Trophoblast cell (in vitro differentiated cells and primary cell): ENCODE measurements around the gene NCOA3.

Experiments
- DNase-seq, 2 donors: peaks; one replicate each; pipeline ENCODE4 v3.0.0-alpha.2; 2016
- H2AFZ ChIP-seq: 2 replicates; pipeline ENCODE4 v1.6.1; 2013; ENCODE audit warnings: low read length, moderate library complexity, mild to moderate bottlenecking; ENCODE audit not compliant: insufficient read depth, poor library complexity
- H2AK5ac ChIP-seq: 2 replicates; pipeline ENCODE4 v1.6.1; 2013; ENCODE audit warnings: mild to moderate bottlenecking, low read length
- H2BK120ac ChIP-seq: 2 replicates; pipeline ENCODE4 v1.6.1; 2013; ENCODE audit warnings: low read length, mild to moderate bottlenecking, moderate library complexity; ENCODE audit not compliant: insufficient read depth, poor library complexity
- H2BK12ac ChIP-seq: 2 replicates; pipeline ENCODE4 v1.6.1; 2013; ENCODE audit warnings: mild to moderate bottlenecking, low read length, moderate library complexity
- H2BK5ac ChIP-seq: 2 replicates; pipeline ENCODE4 v1.6.1; 2013; ENCODE audit warnings: low read length, low read depth, moderate library complexity, mild to moderate bottlenecking; ENCODE audit not compliant: poor library complexity
- H3K14ac ChIP-seq: 2 replicates; pipeline ENCODE4 v1.6.1; 2013; ENCODE audit warnings: mild to moderate bottlenecking, low read length
- H3K18ac ChIP-seq: 2 replicates; pipeline ENCODE4 v1.6.1; 2013; ENCODE audit warnings: mild to moderate bottlenecking, low read length
- H3K23ac ChIP-seq: 2 replicates; pipeline ENCODE4 v1.6.1; 2013; ENCODE audit warnings: low read length
- H3K27ac ChIP-seq: 2 replicates; pipeline ENCODE4 v1.5.1; 2013; ENCODE audit warnings: low read depth, mild to moderate bottlenecking, inconsistent platforms, low read length, moderate library complexity
- H3K27me3 ChIP-seq: 2 replicates; pipeline ENCODE4 v1.6.1; 2013; ENCODE audit warnings: inconsistent platforms, mild to moderate bottlenecking, low read length, moderate library complexity; ENCODE audit not compliant: insufficient read depth
- H3K36me3 ChIP-seq, 2 experiments: 1 replicate in 1 of 2; 2 replicates in 1 of 2; pipeline ENCODE4 v1.6.1; 2013; ENCODE audit warnings: low read length in 2 of 2, mild to moderate bottlenecking in 2 of 2, moderate library complexity in 1 of 2; ENCODE audit not compliant: insufficient read depth in 2 of 2, control insufficient read depth in 1 of 2
- H3K4ac ChIP-seq: 2 replicates; pipeline ENCODE4 v1.6.1; 2013; ENCODE audit warnings: low read depth, mild to moderate bottlenecking, low read length, moderate library complexity
- H3K4me1 ChIP-seq, 2 experiments: 1 replicate in 1 of 2; 2 replicates in 1 of 2; pipeline ENCODE4 v1.6.1; 2013; ENCODE audit warnings: low read length in 2 of 2, mild to moderate bottlenecking in 2 of 2, moderate library complexity in 1 of 2; ENCODE audit not compliant: insufficient read depth in 2 of 2, control insufficient read depth in 1 of 2
- H3K4me2 ChIP-seq: 2 replicates; pipeline ENCODE4 v1.6.1; 2013; ENCODE audit warnings: inconsistent platforms, mild to moderate bottlenecking, low read length, moderate library complexity
- H3K4me3 ChIP-seq: 2 replicates; pipeline ENCODE4 v1.5.1; 2013; ENCODE audit warnings: mild to moderate bottlenecking, low read depth, low read length, inconsistent platforms
- H3K79me1 ChIP-seq: one replicate; pipeline ENCODE4 v1.6.1; 2013; ENCODE audit warnings: low read length
- H3K79me2 ChIP-seq: 2 replicates; pipeline ENCODE4 v1.6.1; 2013; ENCODE audit warnings: low read length, mild to moderate bottlenecking; ENCODE audit not compliant: control insufficient read depth, insufficient read depth, poor library complexity
- H3K9ac ChIP-seq: 2 replicates; pipeline ENCODE4 v1.6.1; 2013; ENCODE audit warnings: mild to moderate bottlenecking, low read length
- H3K9me3 ChIP-seq: 2 replicates; pipeline ENCODE4 v1.6.1; 2013; ENCODE audit warnings: low read depth, mild to moderate bottlenecking, control low read depth, inconsistent platforms, low read length; ENCODE audit not compliant: insufficient read depth
- H4K12ac ChIP-seq: 2 replicates; pipeline ENCODE4 v1.6.1; 2013; ENCODE audit warnings: low read depth, mild to moderate bottlenecking, low read length, moderate library complexity
- H4K8ac ChIP-seq: 2 replicates; pipeline ENCODE4 v1.6.1; 2013; ENCODE audit warnings: low read depth, mild to moderate bottlenecking, low read length, moderate library complexity
- H4K91ac ChIP-seq: one replicate; pipeline ENCODE4 v1.6.1; 2013; ENCODE audit warnings: low read depth, mild to moderate bottlenecking, low read length, moderate library complexity
- WGBS: extraction: QIAGEN DNeasy Blood & Tissue Kit; methylation state at CpG from one replicate; pipeline ENCODE4 v1.1.7; 2013; ENCODE audit warnings: missing lambda C conversion rate; ENCODE audit not compliant: insufficient read length, insufficient coverage; ENCODE audit errors: extremely low coverage; 5-methylcytosine and 5-hydroxymethylcytosine counted together

Gene NCOA3

GRCh38 chr20:47531458-47531857 is 29.8 kb downstream of the NCOA3 start:
- Histone ChIP-seq H3K79me2 (peaks cover 10% of the 10 kb centered on the region), H2BK5ac (no peak overlapping the region), H3K79me1 (no peaks in the 10 kb centered on the region), H3K27me3 (no peaks in the 10 kb centered on the region), H2AFZ (no peak overlapping the region), H3K9me3 (no peaks in the 10 kb centered on the region), H3K4ac (peak overlapping the region; percentile 47), H3K9ac (no peak overlapping the region), H2AK5ac (no peak overlapping the region), H3K27ac (no peak overlapping the region), H3K4me3 (no peak overlapping the region), H3K18ac (no peak overlapping the region), H2BK120ac (no peak overlapping the region), H3K4me1 (no peaks in the 10 kb centered on the region), H4K12ac (no peak overlapping the region), H2BK12ac (no peak overlapping the region), H3K14ac (no peak overlapping the region), H4K8ac (no peak overlapping the region), H3K4me2 (no peak overlapping the region), H3K23ac (no peak overlapping the region), H3K36me3 (peaks cover 4 to 8% of the 10 kb centered on the region in 2 experiments), H4K91ac (no peak overlapping the region)
- WGBS: no CpG with 5 or more reads among the region's 1 CpG
- DNase-seq: no peak

GRCh38 chr20:47532002-47532401 is 30.3 kb downstream of the NCOA3 start:
- Histone ChIP-seq H3K4me2 (no peak overlapping the region), H3K4ac (no peak overlapping the region), H3K27me3 (no peaks in the 10 kb centered on the region), H2BK12ac (no peak overlapping the region), H3K4me1 (no peaks in the 10 kb centered on the region), H2BK120ac (no peak overlapping the region), H4K8ac (no peak overlapping the region), H3K79me2 (peaks cover 10% of the 10 kb centered on the region), H3K36me3 (peaks cover 4 to 8% of the 10 kb centered on the region in 2 experiments), H3K18ac (no peak overlapping the region), H3K79me1 (no peaks in the 10 kb centered on the region), H3K9me3 (no peaks in the 10 kb centered on the region), H3K4me3 (no peak overlapping the region), H3K23ac (no peak overlapping the region), H3K14ac (no peak overlapping the region), H4K12ac (no peak overlapping the region), H3K9ac (no peak overlapping the region), H2AFZ (no peak overlapping the region), H3K27ac (no peak overlapping the region), H2BK5ac (no peak overlapping the region), H2AK5ac (no peak overlapping the region), H4K91ac (no peak overlapping the region)
- WGBS: no CpG with 5 or more reads among the region's 3 CpGs
- no peak for DNase-seq

DNA sequence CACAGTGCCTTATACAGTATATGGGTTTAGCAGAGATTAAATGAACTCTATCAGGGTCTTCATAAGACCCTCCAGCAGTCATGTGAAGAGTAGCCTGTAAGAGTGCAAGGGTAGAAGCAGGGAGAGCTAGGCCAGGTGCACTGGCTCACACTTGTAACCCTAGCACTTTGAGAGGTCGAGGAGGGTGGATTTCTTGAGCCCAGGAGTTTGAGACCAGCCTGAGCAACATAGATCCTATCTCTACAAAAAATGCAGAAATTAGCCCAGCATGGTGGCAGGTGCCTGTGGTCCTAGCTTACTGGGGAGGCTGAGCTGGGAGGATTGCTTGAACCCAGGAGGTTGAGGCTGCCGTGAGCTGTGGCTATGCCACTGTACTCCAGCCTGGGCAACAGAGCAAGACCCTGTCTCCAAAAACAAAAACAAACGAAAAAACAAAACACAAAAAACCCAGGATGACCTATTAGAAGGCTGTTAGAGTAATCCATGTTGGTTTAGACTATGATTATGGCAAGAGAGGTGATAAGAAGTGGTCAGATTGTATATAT is 31.9 kb downstream of the NCOA3 start:
- H4K8ac ChIP-seq: no peak overlapping the region
- no peak overlapping the region for H3K27ac ChIP-seq
- no peak overlapping the region for H3K4me2 ChIP-seq
- no peaks in the 10 kb centered on the region for H3K79me1 ChIP-seq
- H3K23ac ChIP-seq: no peak overlapping the region
- no peak overlapping the region for H2AK5ac ChIP-seq
- no peak overlapping the region for H2BK12ac ChIP-seq
- no peak overlapping the region for H3K4ac ChIP-seq
- peaks cover 4 to 8% of the 10 kb centered on the region in 2 experiments for H3K36me3 ChIP-seq
- no peak for DNase-seq
- WGBS: no CpG with 5 or more reads among the region's 3 CpGs
- no peak overlapping the region for H3K4me3 ChIP-seq
- H3K9me3 ChIP-seq: no peaks in the 10 kb centered on the region
- peaks cover 10% of the 10 kb centered on the region for H3K79me2 ChIP-seq
- no peak overlapping the region for H3K9ac ChIP-seq
- H2AFZ ChIP-seq: no peak overlapping the region
- no peaks in the 10 kb centered on the region for H3K27me3 ChIP-seq
- no peak overlapping the region for H4K12ac ChIP-seq
- H4K91ac ChIP-seq: no peak overlapping the region
- H3K4me1 ChIP-seq: no peaks in the 10 kb centered on the region
- peak overlapping the region; percentile 78 for H3K18ac ChIP-seq
- no peak overlapping the region for H3K14ac ChIP-seq
- no peak overlapping the region for H2BK5ac ChIP-seq
- no peak overlapping the region for H2BK120ac ChIP-seq

GRCh38 chr20:47534405-47534804 is 32.7 kb downstream of the NCOA3 start:
- H2BK12ac ChIP-seq: no peak overlapping the region
- WGBS: no CpG with 5 or more reads among the region's 5 CpGs

More at GRCh38 chr20:47534405-47534804, 32.7 kb downstream of the NCOA3 start:
- no peak overlapping the region for H4K8ac ChIP-seq
- H3K18ac ChIP-seq: peak overlapping the region; percentile 40
- H4K91ac ChIP-seq: no peak overlapping the region
- H3K27me3 ChIP-seq: no peaks in the 10 kb centered on the region
- no peak overlapping the region for H2AK5ac ChIP-seq
- no peak overlapping the region for H2BK120ac ChIP-seq
- H3K23ac ChIP-seq: no peak overlapping the region
- H4K12ac ChIP-seq: no peak overlapping the region
- no peak overlapping the region for H3K27ac ChIP-seq
- H3K4ac ChIP-seq: peak overlapping the region; percentile 73
- H3K4me1 ChIP-seq: no peaks in the 10 kb centered on the region
- no peak overlapping the region for H2AFZ ChIP-seq
- H3K4me2 ChIP-seq: no peak overlapping the region
- no peak overlapping the region for H3K4me3 ChIP-seq
- no peak for DNase-seq
- H3K14ac ChIP-seq: no peak overlapping the region
- no peaks in the 10 kb centered on the region for H3K9me3 ChIP-seq
- H3K79me2 ChIP-seq: peaks cover 12% of the 10 kb centered on the region
- peaks cover 4 to 8% of the 10 kb centered on the region in 2 experiments for H3K36me3 ChIP-seq
- no peaks in the 10 kb centered on the region for H3K79me1 ChIP-seq
- H3K9ac ChIP-seq: no peak overlapping the region
- H2BK5ac ChIP-seq: no peak overlapping the region
